NB4 (cell line): Measurements from ENCODE around the gene CHCHD3.

ENCODE experiments used
- MYC ChIP-seq: IDR thresholded peaks from 2 replicates; pipeline ENCODE4 v1.6.1; 2011; ENCODE audit warnings: low read depth, low read length
- POLR2A ChIP-seq: IDR thresholded peaks from 2 replicates; pipeline ENCODE4 v1.6.1; 2011; ENCODE audit warnings: mild to moderate bottlenecking; ENCODE audit not compliant: insufficient read length; ENCODE audit errors: extremely low read depth
- TF ChIP-seq, protein P1 (sequence below): IDR thresholded peaks from one replicate; pipeline ENCODE4 v1.5.1; 2012; ENCODE audit warnings: low read depth, low read length
- TF ChIP-seq, protein P2 (sequence below): IDR thresholded peaks from 2 replicates; pipeline ENCODE4 v1.6.1; 2011; ENCODE audit warnings: low read depth, low read length

GRCh38 chr7:132861940-132862554 is 219.8 kb downstream of the CHCHD3 start:
- TF ChIP-seq POLR2A (no peak), MYC (no peak)
- TF ChIP-seq, protein P1, sequence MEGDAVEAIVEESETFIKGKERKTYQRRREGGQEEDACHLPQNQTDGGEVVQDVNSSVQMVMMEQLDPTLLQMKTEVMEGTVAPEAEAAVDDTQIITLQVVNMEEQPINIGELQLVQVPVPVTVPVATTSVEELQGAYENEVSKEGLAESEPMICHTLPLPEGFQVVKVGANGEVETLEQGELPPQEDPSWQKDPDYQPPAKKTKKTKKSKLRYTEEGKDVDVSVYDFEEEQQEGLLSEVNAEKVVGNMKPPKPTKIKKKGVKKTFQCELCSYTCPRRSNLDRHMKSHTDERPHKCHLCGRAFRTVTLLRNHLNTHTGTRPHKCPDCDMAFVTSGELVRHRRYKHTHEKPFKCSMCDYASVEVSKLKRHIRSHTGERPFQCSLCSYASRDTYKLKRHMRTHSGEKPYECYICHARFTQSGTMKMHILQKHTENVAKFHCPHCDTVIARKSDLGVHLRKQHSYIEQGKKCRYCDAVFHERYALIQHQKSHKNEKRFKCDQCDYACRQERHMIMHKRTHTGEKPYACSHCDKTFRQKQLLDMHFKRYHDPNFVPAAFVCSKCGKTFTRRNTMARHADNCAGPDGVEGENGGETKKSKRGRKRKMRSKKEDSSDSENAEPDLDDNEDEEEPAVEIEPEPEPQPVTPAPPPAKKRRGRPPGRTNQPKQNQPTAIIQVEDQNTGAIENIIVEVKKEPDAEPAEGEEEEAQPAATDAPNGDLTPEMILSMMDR = no peak
- TF ChIP-seq, protein P2, sequence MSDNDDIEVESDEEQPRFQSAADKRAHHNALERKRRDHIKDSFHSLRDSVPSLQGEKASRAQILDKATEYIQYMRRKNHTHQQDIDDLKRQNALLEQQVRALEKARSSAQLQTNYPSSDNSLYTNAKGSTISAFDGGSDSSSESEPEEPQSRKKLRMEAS = no peak
